ENCODE measurements around the gene GRIA3. TPM values are rescaled to one million over a fixed set of nuclear protein-coding genes. Genes with fewer than 3 reads are reported as not detected.

The GRIA3 gene
- total RNA-seq, 1 donor from 2014 or later, result 4.4 TPM

- TF ChIP-seq POLR2AphosphoS5 (IDR thresholded peaks at IDR 0.05; ENCODE audit: insufficient read depth in 1 of 2, low read depth in 1 of 2), result no peak
- TF ChIP-seq CTCF (IDR thresholded peaks at IDR 0.05), result no peak
- TF ChIP-seq POLR2A (IDR thresholded peaks at IDR 0.05), result no peak
- Histone ChIP-seq H3K9me3 (no peaks in the 10 kb centered on the region), H3K27ac (no peak overlapping the region), H3K4me3 (no peak overlapping the region), H3K27me3 (no peaks in the 10 kb centered on the region), H3K36me3 (no peaks in the 10 kb centered on the region), H3K4me1 (no peaks in the 10 kb centered on the region)
- no peak for DNase-seq (ENCODE audit: extremely low spot score in 2 of 2)
- intact Hi-C loops (cut with DNase I), result no loop called here
Measured at GRCh38 chrX:123291623-123292022, 107.5 kb downstream of the GRIA3 start.

GRCh38 chrX:123298026-123298425 is 113.9 kb downstream of the GRIA3 start:
- H3K27me3 ChIP-seq, result no peaks in the 10 kb centered on the region
- TF ChIP-seq POLR2A (IDR thresholded peaks at IDR 0.05) (no peak), POLR2AphosphoS5 (IDR thresholded peaks at IDR 0.05; ENCODE audit: insufficient read depth in 1 of 2, low read depth in 1 of 2) (no peak), CTCF (IDR thresholded peaks at IDR 0.05) (no peak)
- intact Hi-C loops (cut with DNase I), result no loop called here
- no peak overlapping the region for H3K27ac ChIP-seq
- DNase-seq (ENCODE audit: extremely low spot score in 2 of 2), result no peak
- H3K36me3 ChIP-seq, result no peaks in the 10 kb centered on the region
- no peaks in the 10 kb centered on the region for H3K4me1 ChIP-seq
- H3K9me3 ChIP-seq, result no peaks in the 10 kb centered on the region
- no peak overlapping the region for H3K4me3 ChIP-seq

DNA sequence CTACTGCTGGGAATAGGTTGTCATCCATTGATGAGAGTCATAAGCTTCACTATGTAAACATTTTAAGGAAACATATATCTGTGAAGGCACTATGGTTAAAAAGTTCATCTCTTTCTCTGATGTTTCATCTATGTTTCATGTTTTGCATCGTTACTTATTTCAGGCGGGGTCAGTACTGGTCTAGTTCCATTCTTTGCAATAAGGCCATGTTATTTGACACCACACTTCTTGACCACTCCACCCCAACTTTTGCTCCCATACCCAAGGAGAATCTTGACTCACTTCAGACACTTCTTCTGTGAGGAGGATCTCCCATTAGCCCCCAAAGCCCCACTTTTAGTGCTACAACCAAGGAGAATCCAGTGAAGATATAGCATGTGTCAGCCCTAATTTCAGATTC is 119.4 kb downstream of the GRIA3 start:
- H3K27ac ChIP-seq, result no peak overlapping the region
- DNase-seq (ENCODE audit: extremely low spot score in 2 of 2), result no peak
- intact Hi-C loops (cut with DNase I), result no loop called here
- no peaks in the 10 kb centered on the region for H3K27me3 ChIP-seq
- TF ChIP-seq CTCF (IDR thresholded peaks at IDR 0.05) (no peak), POLR2AphosphoS5 (IDR thresholded peaks at IDR 0.05; ENCODE audit: insufficient read depth in 1 of 2, low read depth in 1 of 2) (no peak), POLR2A (IDR thresholded peaks at IDR 0.05) (no peak)
- H3K4me3 ChIP-seq, result no peak overlapping the region
- no peaks in the 10 kb centered on the region for H3K36me3 ChIP-seq
- H3K4me1 ChIP-seq, result no peaks in the 10 kb centered on the region
- H3K9me3 ChIP-seq, result no peaks in the 10 kb centered on the region

DNA sequence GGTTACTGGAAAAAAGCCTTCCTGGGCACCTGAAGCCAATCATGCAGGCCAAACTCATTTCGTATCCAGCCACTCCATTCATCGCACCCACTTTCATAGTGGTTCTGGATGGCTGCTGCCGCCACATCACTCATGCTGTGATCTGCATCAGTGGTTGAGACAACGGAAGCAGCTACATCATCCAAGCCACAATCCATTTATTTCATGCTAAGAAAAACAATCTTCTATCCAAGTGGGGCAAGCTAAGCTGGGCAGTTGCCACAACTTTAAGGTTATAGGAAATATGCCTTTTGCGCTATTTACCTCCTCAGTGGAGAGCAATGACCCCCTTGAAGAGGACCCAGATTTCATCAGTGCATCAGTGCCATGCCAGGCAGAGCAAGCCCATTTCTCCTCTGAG is 124.6 kb downstream of the GRIA3 start:
- Histone ChIP-seq H3K9me3 (no peaks in the 10 kb centered on the region), H3K4me1 (no peaks in the 10 kb centered on the region), H3K27ac (no peak overlapping the region), H3K36me3 (no peaks in the 10 kb centered on the region), H3K27me3 (no peaks in the 10 kb centered on the region), H3K4me3 (no peak overlapping the region)
- intact Hi-C loops (cut with DNase I), result no loop called here
- DNase-seq (ENCODE audit: extremely low spot score in 2 of 2), result no peak
- TF ChIP-seq POLR2AphosphoS5 (IDR thresholded peaks at IDR 0.05; ENCODE audit: insufficient read depth in 1 of 2, low read depth in 1 of 2) (no peak), CTCF (IDR thresholded peaks at IDR 0.05) (no peak)

DNA sequence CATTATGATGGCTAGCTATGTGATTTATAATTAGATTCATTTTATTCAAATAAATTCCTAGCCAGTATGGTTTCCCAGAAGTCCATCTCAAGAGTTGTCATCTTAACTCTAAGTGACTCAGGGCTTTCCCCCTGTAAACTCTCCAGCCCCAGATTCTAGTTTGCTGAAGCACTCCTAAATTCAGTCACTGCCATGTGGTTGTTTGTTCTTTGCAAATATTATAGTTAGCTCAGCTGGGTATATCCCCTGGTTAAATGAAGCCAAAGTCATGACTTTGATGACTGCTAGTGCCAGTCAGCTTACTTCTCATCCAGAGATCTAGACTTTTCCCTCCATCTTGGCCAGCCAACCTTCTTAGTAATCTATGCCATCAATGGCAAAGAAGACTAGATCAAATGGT is 126.0 kb downstream of the GRIA3 start:
- no peak for DNase-seq (ENCODE audit: extremely low spot score in 2 of 2)
- Histone ChIP-seq H3K27ac (no peak overlapping the region), H3K4me3 (no peak overlapping the region), H3K27me3 (no peaks in the 10 kb centered on the region), H3K9me3 (no peaks in the 10 kb centered on the region), H3K36me3 (no peaks in the 10 kb centered on the region), H3K4me1 (no peaks in the 10 kb centered on the region)
- intact Hi-C loops (cut with DNase I), result no loop called here
- TF ChIP-seq CTCF (IDR thresholded peaks at IDR 0.05) (no peak), POLR2A (IDR thresholded peaks at IDR 0.05) (no peak), POLR2AphosphoS5 (IDR thresholded peaks at IDR 0.05; ENCODE audit: insufficient read depth in 1 of 2, low read depth in 1 of 2) (no peak)
